AG10803 (cell line): Measurements from ENCODE around the gene C1QL1.

ENCODE experiments used
- DNase-seq: peaks from one replicate; pipeline ENCODE4 v3.0.0; 2010; ENCODE audit warnings: low read depth
- H3K4me3 ChIP-seq: 2 replicates; pipeline ENCODE4 v1.5.1; 2011; ENCODE audit warnings: mild to moderate bottlenecking, low read length, control low read depth
- TF ChIP-seq, protein P1 (sequence below): conservative IDR thresholded peaks from 2 replicates; pipeline ENCODE4 v1.5.1; 2011; ENCODE audit warnings: mild to moderate bottlenecking, low read length, control low read depth, inconsistent platforms

The C1QL1 gene

DNA sequence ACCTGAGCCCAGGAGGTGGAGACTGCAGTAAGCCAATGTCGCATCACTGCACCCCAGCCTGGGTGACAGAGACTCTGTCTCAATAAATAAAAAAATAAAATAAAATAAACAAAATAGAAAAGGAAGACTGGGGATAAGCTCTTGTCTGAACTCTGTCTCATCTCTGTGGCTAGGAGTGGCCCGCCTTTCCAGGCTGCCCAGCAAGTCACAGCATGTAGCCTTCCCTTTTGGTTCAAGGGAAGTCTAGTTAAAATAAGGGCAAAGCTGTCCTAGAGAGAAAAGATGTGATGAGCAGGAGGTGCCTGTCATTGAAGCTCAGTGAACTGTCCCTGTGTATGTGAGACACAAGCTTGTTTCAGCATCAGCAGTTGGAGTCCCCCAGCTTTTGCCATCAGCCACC lies 50.1 kb downstream of the C1QL1 start:
- no peak overlapping the region for H3K4me3 ChIP-seq
- TF ChIP-seq, protein P1, sequence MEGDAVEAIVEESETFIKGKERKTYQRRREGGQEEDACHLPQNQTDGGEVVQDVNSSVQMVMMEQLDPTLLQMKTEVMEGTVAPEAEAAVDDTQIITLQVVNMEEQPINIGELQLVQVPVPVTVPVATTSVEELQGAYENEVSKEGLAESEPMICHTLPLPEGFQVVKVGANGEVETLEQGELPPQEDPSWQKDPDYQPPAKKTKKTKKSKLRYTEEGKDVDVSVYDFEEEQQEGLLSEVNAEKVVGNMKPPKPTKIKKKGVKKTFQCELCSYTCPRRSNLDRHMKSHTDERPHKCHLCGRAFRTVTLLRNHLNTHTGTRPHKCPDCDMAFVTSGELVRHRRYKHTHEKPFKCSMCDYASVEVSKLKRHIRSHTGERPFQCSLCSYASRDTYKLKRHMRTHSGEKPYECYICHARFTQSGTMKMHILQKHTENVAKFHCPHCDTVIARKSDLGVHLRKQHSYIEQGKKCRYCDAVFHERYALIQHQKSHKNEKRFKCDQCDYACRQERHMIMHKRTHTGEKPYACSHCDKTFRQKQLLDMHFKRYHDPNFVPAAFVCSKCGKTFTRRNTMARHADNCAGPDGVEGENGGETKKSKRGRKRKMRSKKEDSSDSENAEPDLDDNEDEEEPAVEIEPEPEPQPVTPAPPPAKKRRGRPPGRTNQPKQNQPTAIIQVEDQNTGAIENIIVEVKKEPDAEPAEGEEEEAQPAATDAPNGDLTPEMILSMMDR = no peak
- DNase-seq = no peak

DNA sequence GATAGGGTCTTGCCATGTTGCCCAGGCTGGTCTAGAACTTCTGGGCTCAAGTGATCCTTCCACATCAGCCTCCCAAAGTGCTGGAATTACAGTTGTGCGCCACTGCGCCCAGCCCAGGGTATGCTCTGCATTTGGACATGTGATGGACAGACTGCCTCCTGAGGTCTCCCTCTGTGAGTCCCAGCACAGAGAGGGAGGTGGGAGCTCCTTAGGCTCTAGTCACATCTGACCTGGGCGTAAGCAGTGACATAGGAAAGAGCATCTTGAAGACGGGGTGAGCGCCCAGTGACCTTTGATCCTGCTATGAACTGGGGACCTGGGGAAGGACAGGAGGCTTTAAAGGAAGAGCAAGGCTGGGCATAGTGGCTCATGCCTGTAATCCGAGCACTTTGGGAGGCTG lies 50.6 kb downstream of the C1QL1 start:
- TF ChIP-seq, protein P1 = no peak
- H3K4me3 ChIP-seq = no peak overlapping the region
- DNase-seq = no peak

DNA sequence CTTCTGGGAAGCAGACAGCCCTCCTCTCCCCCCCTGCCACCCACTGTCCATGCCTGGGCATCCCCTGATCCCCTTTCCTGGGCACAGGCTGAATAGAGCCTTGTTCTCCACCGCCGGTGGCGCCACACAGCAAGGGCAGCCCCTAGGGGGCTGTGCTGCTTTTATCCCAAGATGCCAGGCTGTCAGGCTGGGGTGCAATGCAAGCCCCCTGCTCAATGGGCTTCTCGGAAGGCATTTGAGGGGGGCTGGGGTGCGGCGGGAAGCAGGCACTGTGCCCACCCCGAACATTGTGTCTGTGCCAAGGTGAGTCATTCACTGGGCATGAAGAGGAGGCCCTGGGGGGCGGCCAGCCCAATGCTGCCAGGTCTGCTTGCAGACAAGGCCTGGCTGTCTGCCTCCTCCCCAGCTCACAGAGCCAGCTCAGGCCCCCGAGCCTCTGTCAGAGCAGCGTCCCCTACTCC lies 51.3 kb downstream of the C1QL1 start:
- DNase-seq = peak; percentile 79
- TF ChIP-seq, protein P1 = 0 out of 2 replicates have a peak, but pooled peaks have one; percentile 20
- H3K4me3 ChIP-seq = no peak overlapping the region

DNA sequence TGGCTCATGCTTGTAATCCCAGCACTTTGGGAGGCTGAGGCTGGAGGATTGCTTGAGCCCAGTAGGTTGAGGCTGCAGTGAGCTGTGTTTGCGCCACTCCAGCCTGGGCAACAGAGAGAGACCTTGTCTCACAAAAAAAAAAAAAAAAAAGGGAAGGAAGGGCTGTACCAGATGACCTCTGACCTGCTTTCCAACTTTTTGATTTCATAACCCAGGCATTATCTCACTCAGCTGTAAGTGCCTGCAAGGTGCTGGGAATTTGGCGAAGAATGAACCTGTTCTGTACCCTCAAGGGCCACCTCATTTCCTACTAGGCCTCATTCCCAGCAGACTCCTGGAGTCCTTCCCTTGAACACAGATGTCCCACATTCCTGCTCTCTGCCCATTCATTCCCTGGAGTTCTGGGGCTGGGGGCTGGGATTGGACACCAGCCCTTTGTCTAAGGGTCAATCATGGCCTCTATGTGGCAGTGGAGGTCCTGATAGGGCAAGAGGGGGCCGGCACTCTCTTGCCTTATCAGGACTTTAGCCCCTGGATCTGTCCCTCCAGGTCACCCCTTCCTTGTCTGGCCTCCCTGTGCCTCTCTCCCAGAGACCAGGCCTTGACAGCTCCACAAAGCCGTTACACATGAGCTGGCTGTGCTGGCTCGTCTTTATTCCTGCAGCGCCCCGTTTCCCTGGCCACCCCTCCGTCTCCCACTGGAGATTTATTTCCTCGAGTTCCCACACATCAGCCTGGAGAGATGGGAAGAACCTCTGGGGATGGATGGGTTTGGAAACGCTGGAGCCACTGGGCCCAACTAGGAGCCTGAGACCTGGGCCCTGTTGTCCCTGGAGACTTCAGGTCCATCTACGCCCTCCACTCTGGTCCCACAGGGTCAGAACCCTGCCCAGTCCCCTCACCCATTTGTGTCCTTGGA lies 52.0 kb downstream of the C1QL1 start:
- no peak overlapping the region for H3K4me3 ChIP-seq
- peak; percentile 55 for DNase-seq
- TF ChIP-seq, protein P1 = no peak

DNA sequence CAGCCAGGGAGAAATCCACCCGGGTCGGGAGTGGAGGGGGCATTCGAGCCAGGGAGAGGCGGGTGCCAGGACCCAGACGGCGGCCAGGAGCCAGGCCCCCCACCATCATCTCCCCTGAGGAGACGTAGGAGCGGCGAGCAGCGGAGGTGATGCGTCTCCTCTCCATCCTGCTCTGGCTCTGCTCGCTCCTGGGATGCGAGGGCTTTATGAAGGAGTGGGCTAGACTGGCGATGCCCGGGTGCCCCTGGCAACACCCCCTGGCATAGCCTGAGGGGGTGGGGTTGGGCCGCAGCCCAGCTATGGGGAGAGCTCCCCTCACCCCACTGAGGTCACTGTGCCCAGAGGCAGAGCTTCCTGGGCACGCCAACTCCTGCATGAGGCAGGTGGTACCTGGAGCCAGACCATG lies 52.8 kb downstream of the C1QL1 start, which contains the start of gene GFAP:
Gene GFAP, minus strand, starts transcription at position 180 of the 406 bp plus-strand sequence. Its CDS starts 14 bp downstream, at position 166.
- no peak for DNase-seq
- TF ChIP-seq, protein P1 = no peak
- no peak within 1 kb of the TSS for H3K4me3 ChIP-seq

DNA sequence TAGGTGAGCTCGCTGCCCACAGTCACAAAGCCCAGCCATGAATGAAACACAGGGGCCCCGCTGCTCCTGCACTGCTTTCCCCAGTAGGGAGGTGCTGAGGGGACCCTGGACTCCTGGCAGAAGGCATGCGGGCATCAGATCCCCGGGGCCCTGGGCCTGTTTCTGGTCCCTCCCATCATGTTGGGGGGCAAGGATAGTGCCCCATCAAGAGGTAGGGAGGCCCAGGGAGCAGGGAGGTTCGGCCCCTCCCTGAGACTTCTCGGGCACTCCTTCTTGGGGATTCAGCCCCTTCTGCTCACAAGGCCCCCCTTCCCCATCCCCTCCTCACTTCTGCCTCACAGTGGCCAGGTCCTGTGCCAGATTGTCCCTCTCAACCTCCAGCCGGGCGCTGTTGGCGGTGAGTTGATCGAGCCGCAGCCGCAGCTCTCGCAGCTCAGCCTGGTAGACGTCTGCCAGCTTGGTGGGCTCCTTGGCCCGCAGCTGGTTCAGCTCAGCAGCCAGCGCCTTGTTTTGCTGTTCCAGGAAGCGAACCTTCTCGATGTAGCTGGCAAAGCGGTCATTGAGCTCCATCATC lies 53.3 kb downstream of the C1QL1 start:
- no peak for DNase-seq
- TF ChIP-seq, protein P1 = no peak
- H3K4me3 ChIP-seq = no peak overlapping the region
